Stimulated activated naive CD8-positive, alpha-beta T cell treated with anti-CD3 and anti-CD28 coated beads, Interleukin-15, amount 100 ng/mL, for 72 hours (primary cell): ENCODE results near the gene ZNRF1.
A peak's percentile ranks its signal among the peaks of the same experiment; 100 is the strongest.

Source experiments
- ATAC-seq: fragments of 150-1000 bp; cut with Tn5 transposase; 2 replicates; pipeline ENCODE4 v1.10.0; 2021; ENCODE audit warnings: mild to moderate bottlenecking, moderate library complexity
- DNase-seq, 2 donors: peaks; one replicate each; pipeline ENCODE4 v3.0.0; 2021 to 2022
- H3K27ac Mint-ChIP-seq, 2 donors: one replicate each; pipeline ENCODE4 v1.8.0; 2022; ENCODE audit warnings: mild to moderate bottlenecking in 2 of 2, mixed read lengths in 2 of 2, moderate library complexity in 2 of 2
- H3K27me3 Mint-ChIP-seq: one replicate; pipeline ENCODE4 v1.8.0; 2022; ENCODE audit warnings: mixed read lengths
- H3K4me1 Mint-ChIP-seq: one replicate; pipeline ENCODE4 v1.8.0; 2022; ENCODE audit warnings: mild to moderate bottlenecking, mixed read lengths
- H3K4me3 Mint-ChIP-seq, 2 donors: one replicate each; pipeline ENCODE4 v1.8.0; 2022; ENCODE audit warnings: mild to moderate bottlenecking in 2 of 2, mixed read lengths in 2 of 2, moderate library complexity in 1 of 2
- H3K9me3 Mint-ChIP-seq, 2 donors: one replicate each; pipeline ENCODE4 v1.8.0; 2022; ENCODE audit warnings: mixed read lengths in 2 of 2

Gene ZNRF1

DNA sequence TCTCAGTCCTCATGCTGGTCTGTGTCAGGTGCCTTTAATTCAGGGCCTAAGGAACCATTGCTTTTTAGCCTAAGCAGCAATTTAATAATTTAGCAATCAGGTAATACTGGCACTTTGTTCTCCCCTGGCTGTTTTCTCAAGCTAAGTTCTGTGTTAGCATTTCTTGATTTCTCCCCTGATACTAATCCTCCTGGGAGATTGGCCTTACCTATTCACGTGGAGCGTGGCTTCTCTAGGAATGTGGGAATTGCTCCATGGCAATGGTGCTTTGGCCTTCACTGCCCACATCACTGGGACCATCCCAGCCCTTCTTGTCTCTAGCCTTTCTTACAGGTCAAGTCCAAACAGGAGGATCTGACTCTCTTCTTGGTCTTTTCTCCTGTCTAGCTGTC lies 55.7 kb downstream of the ZNRF1 start:
- H3K4me3 Mint-ChIP-seq = no peak overlapping the region
- ATAC-seq = no peak
- H3K27me3 Mint-ChIP-seq = no peaks in the 10 kb centered on the region
- DNase-seq = no peak
- H3K9me3 Mint-ChIP-seq = no peaks in the 10 kb centered on the region
- H3K27ac Mint-ChIP-seq = no peak overlapping the region
- no peaks in the 10 kb centered on the region for H3K4me1 Mint-ChIP-seq

DNA sequence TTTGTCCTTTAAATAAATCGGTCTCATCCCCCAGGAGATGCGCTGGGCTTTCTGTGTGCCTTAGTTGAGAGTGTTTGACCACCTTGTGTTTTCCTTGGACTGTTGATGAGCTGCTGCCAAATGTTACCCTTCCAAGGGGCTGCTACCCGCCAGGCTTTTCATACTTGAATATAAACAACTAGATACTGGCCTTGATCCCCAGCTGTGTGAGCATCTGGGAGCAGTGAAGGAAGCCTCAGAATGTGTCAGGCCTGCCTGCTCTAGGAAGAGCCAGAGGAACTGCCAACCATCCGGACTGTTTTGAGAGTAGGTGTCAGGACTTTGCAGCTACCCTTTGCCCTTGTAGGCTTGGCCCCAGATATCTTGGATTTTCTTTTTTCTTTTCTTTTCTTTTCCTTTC lies 60.0 kb downstream of the ZNRF1 start:
- Mint-ChIP-seq H3K27ac (no peak overlapping the region), H3K9me3 (no peaks in the 10 kb centered on the region), H3K27me3 (no peaks in the 10 kb centered on the region), H3K4me3 (no peak overlapping the region), H3K4me1 (peaks cover 15% of the 10 kb centered on the region)
- no peak for ATAC-seq
- DNase-seq = no peak

DNA sequence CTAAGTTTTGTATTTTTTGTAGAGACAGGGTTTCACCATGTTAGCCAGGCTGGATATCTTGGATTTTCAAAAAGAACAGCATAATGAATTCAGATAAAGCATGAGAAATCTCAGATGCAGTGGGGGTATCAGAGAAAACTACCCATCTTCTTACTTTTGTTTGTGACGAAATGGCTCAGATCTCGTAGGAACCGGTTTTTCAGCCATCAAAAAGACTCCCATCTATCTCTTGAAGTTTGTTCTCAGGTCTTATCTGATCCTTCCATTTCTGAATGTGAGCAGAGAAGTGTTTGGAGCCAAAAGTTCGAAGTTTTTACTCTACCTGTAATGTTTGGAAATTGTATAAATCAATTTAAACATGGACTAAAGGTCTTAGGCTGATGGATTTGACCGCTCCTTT lies 60.6 kb downstream of the ZNRF1 start:
- Mint-ChIP-seq H3K4me1 (peaks cover 21% of the 10 kb centered on the region), H3K9me3 (no peaks in the 10 kb centered on the region), H3K4me3 (no peak overlapping the region), H3K27ac (no peak overlapping the region), H3K27me3 (no peaks in the 10 kb centered on the region)
- DNase-seq = no peak
- no peak for ATAC-seq

DNA sequence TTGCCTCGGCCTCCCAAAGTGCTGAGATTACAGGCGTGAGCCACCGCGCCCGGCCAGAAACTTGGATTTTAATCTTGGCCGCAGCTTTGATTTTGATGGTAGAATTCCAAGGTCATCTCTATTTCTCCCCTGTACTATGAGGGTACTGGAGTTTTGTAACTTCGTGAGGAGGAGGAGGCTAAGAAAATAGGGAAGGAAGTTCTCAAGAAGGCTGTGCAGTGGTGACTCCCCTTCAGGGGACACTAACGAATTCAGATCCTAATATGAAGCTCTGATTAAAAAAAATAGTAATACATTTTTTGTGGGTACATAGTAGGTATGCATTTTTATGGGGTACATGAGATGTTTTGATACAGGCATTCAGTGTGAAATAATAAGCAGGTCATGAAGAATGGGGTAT lies 61.9 kb downstream of the ZNRF1 start:
- no peak overlapping the region for H3K4me3 Mint-ChIP-seq

DNA sequence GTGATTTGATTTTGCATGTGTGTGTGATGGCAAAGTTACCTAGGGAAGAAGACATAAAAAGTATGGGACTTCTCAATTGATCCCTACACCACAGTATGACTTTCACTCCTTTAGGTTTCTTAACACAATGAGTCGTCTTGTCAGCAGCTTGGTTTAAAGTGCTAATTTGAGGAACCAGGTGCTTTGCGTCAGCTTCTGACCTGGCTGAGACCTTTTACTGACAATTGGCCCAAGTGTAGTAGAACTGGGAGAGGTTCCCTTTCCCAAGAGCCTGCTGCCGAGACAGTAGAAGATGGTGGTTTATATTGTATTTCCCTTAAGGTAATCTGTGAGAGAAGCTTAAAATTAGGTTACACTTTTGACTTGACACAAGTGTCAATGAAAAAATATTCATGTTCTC lies 62.8 kb downstream of the ZNRF1 start:
- ATAC-seq = no peak
- peaks cover 38% of the 10 kb centered on the region for H3K4me1 Mint-ChIP-seq
- DNase-seq = no peak
- H3K27me3 Mint-ChIP-seq = peaks cover 11% of the 10 kb centered on the region
- no peak overlapping the region for H3K4me3 Mint-ChIP-seq
- no peaks in the 10 kb centered on the region for H3K9me3 Mint-ChIP-seq
- H3K27ac Mint-ChIP-seq = no peak overlapping the region

More for the DNA sequence above, 61.9 kb downstream of the ZNRF1 start:
- DNase-seq (no peak), ATAC-seq (no peak)
- Mint-ChIP-seq H3K4me1 (peaks cover 34% of the 10 kb centered on the region), H3K27me3 (peaks cover 9% of the 10 kb centered on the region), H3K27ac (no peak overlapping the region), H3K9me3 (no peaks in the 10 kb centered on the region)

DNA sequence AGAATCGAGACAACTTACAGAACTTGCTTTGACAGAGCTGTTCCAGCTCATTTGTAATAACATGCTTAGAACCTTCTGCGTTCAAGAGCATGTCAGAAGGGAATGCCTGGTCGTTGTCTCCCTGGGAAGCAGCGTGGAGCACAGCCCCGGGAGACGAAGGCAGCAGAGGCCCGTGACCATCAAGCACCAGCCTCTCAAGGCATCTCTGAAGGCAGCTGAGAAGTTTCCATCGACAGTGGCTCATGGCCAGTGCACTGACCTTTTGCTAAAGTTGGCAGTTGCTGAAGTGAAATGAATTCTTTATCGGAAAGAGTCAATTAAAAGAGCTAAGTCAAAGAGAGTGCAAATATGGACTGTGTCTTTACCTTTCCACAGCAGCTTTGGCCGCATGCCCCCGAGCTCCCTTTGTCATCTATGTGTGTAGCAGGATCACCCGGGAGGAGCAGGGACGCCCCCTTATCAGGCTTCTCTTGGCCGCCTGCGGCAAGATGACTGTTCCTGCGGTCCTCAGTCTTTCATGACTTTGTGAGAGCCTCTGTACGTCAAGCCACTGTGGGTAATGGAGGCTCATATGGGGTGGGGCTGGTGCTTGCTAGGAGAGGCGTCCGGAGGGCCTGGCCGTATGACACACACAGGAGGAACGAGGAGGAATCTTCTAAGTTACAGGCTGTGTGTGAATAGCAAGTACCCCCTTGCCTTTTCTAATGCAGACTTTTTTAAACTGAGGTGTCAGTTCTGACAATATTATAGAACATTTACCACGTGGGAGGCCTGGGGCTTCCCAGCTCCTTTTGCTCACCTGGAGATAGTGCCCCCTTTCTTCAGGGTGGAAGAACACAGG lies 63.5 kb downstream of the ZNRF1 start:
- H3K4me3 Mint-ChIP-seq = no peak overlapping the region

DNA sequence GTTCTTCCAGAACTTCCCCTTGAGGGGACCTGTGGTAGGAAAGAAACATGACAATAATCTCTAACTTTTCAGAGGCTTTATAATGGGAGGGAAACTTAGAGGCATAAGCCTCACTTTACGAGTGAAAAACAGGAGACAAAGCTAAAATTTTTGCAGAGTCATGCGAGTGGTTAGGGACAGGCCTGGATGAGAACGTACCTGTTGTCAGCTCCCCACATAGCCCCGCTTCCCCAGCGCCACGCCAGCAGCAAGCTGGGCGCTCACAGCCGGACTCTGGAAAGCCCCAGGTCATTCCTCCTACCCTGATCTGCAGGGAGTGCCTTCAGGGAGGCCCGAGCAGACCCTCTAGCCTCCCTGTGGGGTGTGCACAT lies 64.1 kb downstream of the ZNRF1 start:
- peaks cover 11% of the 10 kb centered on the region for H3K27me3 Mint-ChIP-seq
- no peaks in the 10 kb centered on the region for H3K9me3 Mint-ChIP-seq
- DNase-seq (no peak), ATAC-seq (no peak)
- H3K27ac Mint-ChIP-seq = no peak overlapping the region
- H3K4me3 Mint-ChIP-seq = no peak overlapping the region
- H3K4me1 Mint-ChIP-seq = peaks cover 44% of the 10 kb centered on the region

More for the DNA sequence above, 63.5 kb downstream of the ZNRF1 start:
- H3K4me1 Mint-ChIP-seq = peaks cover 44% of the 10 kb centered on the region
- DNase-seq (no peak), ATAC-seq (no peak)
- H3K27me3 Mint-ChIP-seq = peaks cover 11% of the 10 kb centered on the region
- H3K27ac Mint-ChIP-seq = no peak overlapping the region
- H3K9me3 Mint-ChIP-seq = no peaks in the 10 kb centered on the region

DNA sequence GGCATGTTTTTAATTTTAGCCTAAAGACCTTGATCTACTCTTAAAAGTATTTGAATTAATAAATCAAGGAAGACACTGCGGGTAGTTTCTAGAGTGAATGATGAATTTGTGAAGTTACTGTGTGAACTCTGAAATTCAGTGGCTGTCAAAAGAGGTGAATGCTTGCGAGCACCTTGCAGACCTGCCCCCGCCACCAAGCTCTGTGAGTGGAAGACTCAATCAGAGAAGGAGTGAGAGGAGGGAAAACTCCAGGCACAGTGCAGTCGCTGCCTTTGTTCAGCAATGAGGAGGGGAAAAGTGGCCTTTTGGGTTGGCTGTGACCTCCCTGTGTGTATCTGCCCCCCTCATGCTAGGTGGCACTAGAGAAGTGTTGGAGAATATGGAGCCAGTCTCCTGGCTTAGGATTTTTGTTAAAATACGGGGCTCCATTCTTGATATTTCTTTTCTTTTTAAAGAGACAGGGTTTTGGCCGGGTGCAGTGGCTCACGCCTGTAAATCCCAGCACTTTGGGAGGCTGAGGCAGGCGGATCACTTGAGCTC lies 64.8 kb downstream of the ZNRF1 start:
- Mint-ChIP-seq H3K9me3 (no peaks in the 10 kb centered on the region), H3K4me1 (peaks cover 44% of the 10 kb centered on the region), H3K27ac (peak overlapping the region in 1 of 2 donors; percentile 53), H3K4me3 (peak overlapping the region; percentile 3 to 15), H3K27me3 (peaks cover 11% of the 10 kb centered on the region)
- ATAC-seq (no peak), DNase-seq (no peak)

DNA sequence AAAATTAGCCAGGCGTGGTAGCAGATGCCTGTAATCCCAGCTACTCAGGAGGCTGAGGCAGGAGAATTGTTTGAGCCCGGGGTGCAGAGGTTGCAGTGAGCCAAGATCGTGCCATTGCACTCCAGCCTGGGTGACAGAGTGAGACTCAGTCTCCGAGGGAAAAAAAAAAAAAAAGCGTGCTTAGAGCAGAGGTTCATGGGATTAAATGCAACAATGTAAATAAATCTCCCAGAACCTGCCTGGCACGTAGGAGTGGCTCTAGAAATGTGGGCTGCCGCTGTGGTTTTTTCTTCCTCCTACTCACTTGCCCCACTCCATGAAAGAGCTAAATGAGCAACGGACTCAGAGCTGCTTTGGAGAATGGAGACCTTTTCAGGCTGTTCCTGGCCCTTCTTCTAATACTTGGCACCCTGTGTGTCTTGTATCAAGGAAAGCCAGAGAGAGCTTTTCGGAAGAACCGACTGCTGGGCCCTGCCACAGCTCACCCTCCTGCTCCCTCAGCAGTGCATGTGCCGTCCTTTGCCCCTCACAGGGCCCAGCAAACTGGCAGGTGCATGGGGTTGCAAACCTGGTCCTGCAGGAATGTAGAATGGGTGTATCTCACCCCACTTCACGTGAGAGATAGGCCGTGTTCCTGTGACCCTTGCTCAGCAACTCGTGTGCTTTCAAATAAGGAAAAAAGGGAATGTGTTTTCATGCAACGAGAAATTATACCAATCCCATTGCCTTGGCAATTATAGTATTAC lies 65.8 kb downstream of the ZNRF1 start:
- H3K27ac Mint-ChIP-seq = peak overlapping the region in 1 of 2 donors; percentile 92
- H3K4me1 Mint-ChIP-seq = peaks cover 44% of the 10 kb centered on the region
- ATAC-seq (peak; percentile 76), DNase-seq (peak; percentile 18 to 23)
- H3K9me3 Mint-ChIP-seq = peaks cover 0 to 2% of the 10 kb centered on the region in 2 donors
- H3K27me3 Mint-ChIP-seq = peaks cover 11% of the 10 kb centered on the region
- peak overlapping the region; percentile 62 to 70 for H3K4me3 Mint-ChIP-seq

DNA sequence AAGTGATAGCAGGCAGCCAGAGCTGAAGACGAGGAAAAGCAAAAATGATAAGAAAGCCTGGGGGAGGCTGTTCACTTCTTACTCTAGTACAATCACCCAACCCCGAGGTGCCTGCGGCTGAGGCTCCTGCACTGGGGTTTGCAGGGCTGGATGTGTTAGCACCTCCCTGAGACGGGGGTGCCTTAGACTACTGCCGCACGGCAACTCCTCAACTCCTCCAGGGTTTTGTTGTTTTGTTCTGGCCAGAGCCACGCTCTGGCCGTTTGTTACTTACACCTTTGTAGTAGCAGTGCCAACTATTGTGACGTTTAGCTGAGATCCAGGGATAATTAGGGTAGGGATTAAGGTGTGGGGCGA lies 66.3 kb downstream of the ZNRF1 start:
- Mint-ChIP-seq H3K4me1 (peaks cover 44% of the 10 kb centered on the region), H3K27ac (peak overlapping the region in 1 of 2 donors; percentile 68), H3K27me3 (peaks cover 11% of the 10 kb centered on the region), H3K9me3 (peaks cover 0 to 8% of the 10 kb centered on the region in 2 donors), H3K4me3 (peak overlapping the region; percentile 62 to 70)
- ATAC-seq (peak; percentile 82), DNase-seq (peak; percentile 16 to 24)

DNA sequence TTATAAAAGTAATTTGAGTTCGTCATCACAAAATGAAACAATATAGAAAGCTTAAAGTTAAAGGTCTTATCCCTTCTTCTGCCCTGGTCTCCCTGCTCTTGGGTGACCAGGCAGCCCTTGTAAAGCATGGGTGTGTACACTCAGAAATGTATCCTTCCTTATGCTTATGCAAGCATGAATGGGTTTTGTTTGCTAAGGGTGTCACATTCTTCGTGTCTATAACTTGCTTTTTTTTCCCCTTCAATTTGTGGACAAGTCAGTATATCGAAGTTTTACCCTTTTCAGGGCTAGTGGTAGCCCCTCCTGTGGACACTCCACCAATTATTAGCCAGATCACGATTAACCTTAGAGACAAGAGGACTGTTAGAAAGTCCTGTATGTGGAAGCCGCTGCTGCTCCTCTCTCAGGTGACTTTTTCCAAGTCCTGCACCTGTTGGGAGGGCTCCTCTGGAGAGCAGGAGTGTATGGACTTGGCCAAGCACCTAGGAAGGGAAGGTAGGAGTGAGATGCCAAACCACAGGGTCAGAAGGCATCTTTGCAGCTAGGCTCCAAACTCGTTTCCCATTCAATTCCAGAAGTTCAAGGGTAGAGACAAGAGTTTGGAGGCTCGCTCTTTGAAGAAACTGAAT lies 66.8 kb downstream of the ZNRF1 start:
- Mint-ChIP-seq H3K9me3 (peaks cover 0 to 8% of the 10 kb centered on the region in 2 donors), H3K27me3 (peaks cover 11% of the 10 kb centered on the region), H3K4me3 (no peak overlapping the region), H3K4me1 (peaks cover 44% of the 10 kb centered on the region), H3K27ac (no peak overlapping the region)
- ATAC-seq (no peak), DNase-seq (no peak)

DNA sequence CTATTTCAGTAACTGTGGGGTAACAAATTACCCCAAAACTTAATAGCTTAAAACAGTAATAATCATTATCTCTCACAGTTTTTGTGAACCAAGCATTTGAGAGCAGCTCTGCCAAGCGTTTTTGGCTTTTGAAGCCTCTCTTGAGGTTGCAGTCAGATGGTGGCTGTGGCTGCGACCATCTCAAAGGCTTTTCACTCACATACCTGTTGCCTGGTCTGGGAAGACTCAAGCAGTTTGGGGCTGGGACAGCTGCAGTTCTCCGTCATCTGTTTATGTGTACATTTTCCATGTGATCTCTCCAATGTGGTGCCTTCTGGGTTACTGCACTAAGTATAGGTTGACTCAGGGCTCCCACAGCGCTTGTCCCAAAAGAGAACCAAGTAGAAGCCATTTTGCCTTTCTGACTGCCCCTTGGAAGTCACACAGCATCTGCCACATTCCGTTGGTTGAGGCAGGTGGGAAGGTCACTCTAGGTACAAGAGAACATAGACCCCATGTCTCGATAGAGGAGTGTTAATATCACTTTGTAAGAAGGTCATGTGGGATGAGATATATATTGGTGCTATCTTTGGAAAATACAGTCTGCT lies 68.1 kb downstream of the ZNRF1 start:
- ATAC-seq (no peak), DNase-seq (no peak)
- H3K27me3 Mint-ChIP-seq = peaks cover 11% of the 10 kb centered on the region
- H3K4me1 Mint-ChIP-seq = peaks cover 44% of the 10 kb centered on the region
- no peak overlapping the region for H3K4me3 Mint-ChIP-seq
- H3K27ac Mint-ChIP-seq = no peak overlapping the region
- peaks cover 0 to 8% of the 10 kb centered on the region in 2 donors for H3K9me3 Mint-ChIP-seq

DNA sequence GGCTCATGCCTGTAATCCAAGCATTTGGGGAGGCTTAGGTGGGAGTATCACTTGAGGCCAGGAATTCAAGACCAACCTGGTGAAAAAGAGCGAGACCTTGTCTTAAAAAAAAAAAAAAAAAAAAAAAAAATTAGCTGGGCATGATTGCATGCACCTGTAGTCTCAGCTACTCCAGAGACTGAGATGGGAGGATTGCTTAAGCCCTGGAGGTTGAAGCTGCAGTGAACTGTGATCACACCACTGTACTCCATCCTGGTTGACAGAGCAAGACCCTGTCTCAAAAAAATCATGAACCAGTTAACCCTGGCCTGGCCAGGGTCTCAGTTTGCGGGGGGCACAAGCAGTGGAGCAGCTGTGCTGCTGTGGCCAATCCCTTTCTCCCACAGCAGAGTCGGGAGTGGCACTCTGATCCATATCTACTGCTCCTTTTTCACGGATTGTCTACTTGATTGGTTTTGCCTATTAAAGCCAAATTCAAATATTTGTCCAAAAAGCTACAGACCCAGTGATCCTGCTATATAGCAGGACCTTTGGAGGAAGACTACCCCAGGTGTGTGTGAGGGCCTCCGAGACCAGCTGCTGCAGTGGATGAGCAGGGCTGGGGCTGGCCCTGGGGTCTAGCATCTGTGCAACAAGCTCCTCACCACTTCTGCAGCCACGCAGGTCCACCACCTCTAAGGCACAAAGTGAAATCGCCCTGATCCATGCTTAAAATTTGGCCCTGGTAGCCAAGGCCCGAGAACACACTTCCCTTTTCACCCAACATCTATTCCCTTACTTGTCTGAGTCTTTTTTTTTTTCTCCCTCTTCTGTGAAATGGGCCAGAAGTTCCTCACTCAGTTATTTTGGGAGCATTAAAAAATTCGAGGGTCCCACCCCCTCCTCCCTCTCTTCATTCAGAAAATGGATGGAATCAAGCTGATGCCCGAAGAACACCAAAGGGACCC lies 69.5 kb downstream of the ZNRF1 start:
- DNase-seq (no peak), ATAC-seq (no peak)
- H3K27ac Mint-ChIP-seq = no peak overlapping the region
- H3K4me1 Mint-ChIP-seq = peaks cover 33% of the 10 kb centered on the region
- no peak overlapping the region for H3K4me3 Mint-ChIP-seq
- peaks cover 11% of the 10 kb centered on the region for H3K27me3 Mint-ChIP-seq
- H3K9me3 Mint-ChIP-seq = peaks cover 0 to 8% of the 10 kb centered on the region in 2 donors

DNA sequence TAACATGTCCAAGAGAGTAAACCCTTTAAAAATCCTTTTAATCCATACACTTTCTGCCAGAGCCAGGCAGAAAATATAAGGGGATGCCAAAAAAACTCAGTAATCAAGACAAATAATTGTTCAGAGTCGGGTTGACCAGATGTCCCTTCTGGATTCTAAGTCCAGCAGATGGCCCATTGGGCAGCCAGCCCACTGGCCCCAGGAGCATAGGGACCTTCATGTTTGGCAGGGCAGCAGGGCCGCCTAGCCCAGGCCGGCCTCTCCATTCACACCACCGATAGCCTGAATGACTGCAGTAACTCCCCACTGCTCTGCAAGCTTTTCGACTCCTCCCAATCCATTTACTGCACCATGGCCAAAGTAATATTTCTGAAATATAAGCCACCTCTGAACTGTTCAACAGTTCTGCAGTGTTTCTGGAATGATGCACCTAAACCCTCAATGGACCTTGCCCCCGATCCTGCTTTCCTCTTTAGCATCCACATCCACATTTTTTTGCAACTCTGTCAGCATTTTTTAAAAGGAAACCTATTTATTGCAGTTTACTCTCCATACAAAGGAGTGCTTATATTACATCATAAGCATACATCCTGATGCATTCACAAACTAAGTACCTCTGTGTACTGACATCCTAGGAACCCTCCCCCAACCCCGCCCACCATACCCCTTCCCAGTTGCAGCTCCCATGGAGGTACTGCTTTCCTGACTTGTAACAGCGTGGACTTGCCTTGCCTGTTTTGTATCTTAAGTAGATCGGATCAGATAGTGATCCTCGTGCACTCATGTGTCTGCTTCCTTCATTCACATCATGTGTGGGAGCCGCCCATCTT lies 71.4 kb downstream of the ZNRF1 start:
- Mint-ChIP-seq H3K27ac (no peak overlapping the region), H3K4me3 (no peak overlapping the region), H3K27me3 (peaks cover 7% of the 10 kb centered on the region), H3K4me1 (peaks cover 24% of the 10 kb centered on the region), H3K9me3 (peaks cover 0 to 8% of the 10 kb centered on the region in 2 donors)
- no peak for ATAC-seq
- DNase-seq = no peak
